Measurements from ENCODE around the gene CAMTA1. TPM values are rescaled to one million over a fixed set of nuclear protein-coding genes. Genes with fewer than 3 reads are reported as not detected.
A peak's percentile ranks its signal among the peaks of the same experiment; 100 is the strongest.

Gene CAMTA1
- total RNA-seq, 3 donors from 2014 or later, result 73.4 to 114 (median 82.6) TPM

DNA sequence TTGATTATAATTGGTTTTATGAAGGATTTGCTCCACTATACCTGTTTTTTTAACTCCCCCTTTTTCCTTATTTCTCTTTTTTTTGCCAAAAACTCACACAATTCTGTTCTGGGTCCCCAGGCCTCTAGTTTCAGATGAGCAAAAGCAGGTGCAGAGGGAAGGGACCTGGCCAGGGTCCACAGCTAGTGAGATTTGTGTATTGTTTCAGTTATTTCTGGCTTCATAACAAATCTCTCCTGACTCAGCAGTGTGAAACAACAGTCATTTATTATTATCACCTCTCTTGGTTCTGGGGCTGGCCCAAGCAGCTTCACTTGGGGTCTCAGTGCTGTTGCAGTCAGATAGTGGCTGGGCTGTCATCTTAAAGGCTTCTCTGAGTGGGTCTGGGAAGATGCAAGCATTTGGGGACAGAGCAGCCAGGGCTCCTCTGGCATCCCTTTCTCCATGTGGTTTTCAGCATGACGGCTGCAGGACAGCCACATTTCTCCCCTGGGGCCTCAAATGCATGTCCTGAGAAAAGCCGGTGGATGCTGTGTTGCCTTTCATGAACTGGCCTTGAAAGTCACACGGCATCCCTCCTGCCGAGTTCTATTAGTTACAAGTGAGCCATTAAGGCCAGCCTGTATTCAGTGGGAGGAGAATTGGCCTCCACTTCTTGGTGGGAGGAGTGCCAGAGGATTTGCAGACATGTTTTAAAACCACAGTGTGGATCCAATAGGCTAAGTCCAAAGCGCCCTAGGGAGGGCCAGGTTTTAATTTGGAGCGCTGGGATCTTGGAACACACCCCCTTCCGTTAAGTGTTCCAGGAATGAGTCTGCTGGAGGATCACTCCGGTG, 137.1 kb downstream of the CAMTA1 start:
- TF ChIP-seq, protein P1, sequence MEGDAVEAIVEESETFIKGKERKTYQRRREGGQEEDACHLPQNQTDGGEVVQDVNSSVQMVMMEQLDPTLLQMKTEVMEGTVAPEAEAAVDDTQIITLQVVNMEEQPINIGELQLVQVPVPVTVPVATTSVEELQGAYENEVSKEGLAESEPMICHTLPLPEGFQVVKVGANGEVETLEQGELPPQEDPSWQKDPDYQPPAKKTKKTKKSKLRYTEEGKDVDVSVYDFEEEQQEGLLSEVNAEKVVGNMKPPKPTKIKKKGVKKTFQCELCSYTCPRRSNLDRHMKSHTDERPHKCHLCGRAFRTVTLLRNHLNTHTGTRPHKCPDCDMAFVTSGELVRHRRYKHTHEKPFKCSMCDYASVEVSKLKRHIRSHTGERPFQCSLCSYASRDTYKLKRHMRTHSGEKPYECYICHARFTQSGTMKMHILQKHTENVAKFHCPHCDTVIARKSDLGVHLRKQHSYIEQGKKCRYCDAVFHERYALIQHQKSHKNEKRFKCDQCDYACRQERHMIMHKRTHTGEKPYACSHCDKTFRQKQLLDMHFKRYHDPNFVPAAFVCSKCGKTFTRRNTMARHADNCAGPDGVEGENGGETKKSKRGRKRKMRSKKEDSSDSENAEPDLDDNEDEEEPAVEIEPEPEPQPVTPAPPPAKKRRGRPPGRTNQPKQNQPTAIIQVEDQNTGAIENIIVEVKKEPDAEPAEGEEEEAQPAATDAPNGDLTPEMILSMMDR (IDR thresholded peaks at IDR 0.05), result no peak
- Histone ChIP-seq H3K4me1 (ENCODE audit: low read depth) (no peaks in the 10 kb centered on the region), H3K36me3 (ENCODE audit: low read depth) (no peaks in the 10 kb centered on the region), H3K4me3 (no peak overlapping the region), H3K9me3 (no peaks in the 10 kb centered on the region)
- ATAC-seq (peak; percentile 35), DNase-seq (peak in 1 of 3 donors; percentile 48)
- intact Hi-C loops (cut with DNase I, micrococcal nuclease), result no loop called here

GRCh38 chr1:6923012-6923411, 137.8 kb downstream of the CAMTA1 start:
- TF ChIP-seq, protein P1 (IDR thresholded peaks at IDR 0.05), result no peak
- Histone ChIP-seq H3K36me3 (ENCODE audit: low read depth) (no peaks in the 10 kb centered on the region), H3K9me3 (no peaks in the 10 kb centered on the region), H3K4me3 (no peak overlapping the region), H3K4me1 (ENCODE audit: low read depth) (no peaks in the 10 kb centered on the region)
- intact Hi-C loops (cut with DNase I, micrococcal nuclease), result no loop called here
- DNase-seq, result no peak
- ATAC-seq, result no peak

DNA sequence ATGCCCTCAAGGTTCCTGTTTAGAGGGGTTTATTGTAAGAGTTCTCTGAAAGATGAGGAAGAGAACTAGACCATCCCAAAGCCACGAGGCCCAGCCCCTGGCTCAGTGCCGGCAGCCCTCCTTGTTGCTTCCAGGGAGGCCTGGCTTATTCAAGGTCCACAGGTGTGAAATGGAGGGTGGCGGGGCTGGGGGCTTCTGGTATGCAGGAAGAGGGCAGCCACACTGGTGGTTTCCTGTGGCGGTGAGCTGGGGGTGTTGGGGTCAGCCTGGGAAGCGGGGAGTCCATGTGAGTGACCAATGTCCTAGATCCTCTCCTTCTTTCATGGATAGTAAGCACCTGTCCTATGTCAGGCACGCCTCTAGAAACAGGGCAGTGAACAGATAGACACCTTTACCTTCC, 138.2 kb downstream of the CAMTA1 start:
- DNase-seq, result no peak
- intact Hi-C loops (cut with DNase I, micrococcal nuclease), result no loop called here
- Histone ChIP-seq H3K36me3 (ENCODE audit: low read depth) (no peaks in the 10 kb centered on the region), H3K4me1 (ENCODE audit: low read depth) (no peaks in the 10 kb centered on the region), H3K4me3 (no peak overlapping the region), H3K9me3 (no peaks in the 10 kb centered on the region)
- TF ChIP-seq, protein P1 (IDR thresholded peaks at IDR 0.05), result no peak
- no peak for ATAC-seq

GRCh38 chr1:6923955-6924881, 139.0 kb downstream of the CAMTA1 start:
- intact Hi-C loops (cut with DNase I, micrococcal nuclease), result no loop called here
- H3K9me3 ChIP-seq, result no peaks in the 10 kb centered on the region
- no peak for DNase-seq
- no peaks in the 10 kb centered on the region for H3K4me1 ChIP-seq (ENCODE audit: low read depth)
- TF ChIP-seq, protein P1 (IDR thresholded peaks at IDR 0.05), result no peak
- no peak for ATAC-seq
- no peak overlapping the region for H3K4me3 ChIP-seq
- no peaks in the 10 kb centered on the region for H3K36me3 ChIP-seq (ENCODE audit: low read depth)

DNA sequence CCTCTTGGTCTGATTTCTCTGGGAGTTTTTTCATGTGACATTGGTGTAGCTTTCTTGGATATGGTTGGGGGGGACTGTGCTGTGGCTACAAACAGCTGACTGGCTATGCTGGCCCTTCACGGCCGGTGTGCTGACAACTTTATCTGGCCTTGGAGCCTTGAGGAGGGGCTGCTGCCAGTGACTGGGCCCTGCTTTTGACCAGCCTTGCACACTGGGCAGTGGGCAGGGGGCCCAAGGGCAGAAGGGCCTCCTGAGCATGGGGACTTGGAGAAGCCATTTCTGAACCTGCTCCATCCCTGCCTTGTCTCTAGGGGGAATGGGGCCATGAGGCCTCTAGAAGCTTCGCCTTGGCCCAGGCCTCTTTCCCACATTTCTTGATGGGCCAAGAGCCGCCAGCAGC, 139.6 kb downstream of the CAMTA1 start:
- Histone ChIP-seq H3K36me3 (ENCODE audit: low read depth) (no peaks in the 10 kb centered on the region), H3K4me1 (ENCODE audit: low read depth) (no peaks in the 10 kb centered on the region), H3K4me3 (no peak overlapping the region), H3K9me3 (no peaks in the 10 kb centered on the region)
- ATAC-seq, result no peak
- TF ChIP-seq, protein P1 (IDR thresholded peaks at IDR 0.05), result no peak
- intact Hi-C loops (cut with DNase I, micrococcal nuclease), result no loop called here
- no peak for DNase-seq

Data from mucosa of descending colon (tissue), 3 donors.